ENCODE results near the gene MRRF.
"Not testable (repeated sequence)": the region's sequence is repeated elsewhere in the genome, so short reads cannot be mapped to it uniquely, and the experiment has no call there.

The MRRF gene

DNA sequence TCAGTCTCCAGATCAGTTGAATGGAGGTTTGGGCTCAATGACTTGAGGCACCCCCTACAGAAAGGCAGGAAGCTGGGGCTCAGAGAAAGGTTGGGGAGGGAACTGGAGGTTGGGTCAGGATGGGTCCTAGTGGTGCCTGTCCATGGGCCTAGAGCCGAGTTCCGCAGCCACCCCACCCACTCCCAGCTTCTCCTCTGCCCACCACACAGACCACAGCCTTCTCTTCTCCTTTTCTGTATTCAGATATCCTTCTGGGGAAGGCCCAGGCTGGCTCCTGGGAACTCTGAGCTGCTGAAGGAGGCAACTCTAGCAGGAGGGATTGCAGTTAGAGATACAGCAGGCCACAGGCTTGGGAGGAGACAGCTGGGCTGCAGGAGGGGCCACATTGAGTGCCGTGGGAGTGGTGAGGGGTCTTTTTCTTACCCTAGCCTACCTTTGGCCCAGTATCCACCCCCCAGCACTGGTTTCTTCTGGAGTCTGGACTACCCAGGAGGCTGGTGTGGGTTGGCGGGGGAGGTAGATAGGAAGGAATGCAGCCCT, 90.7 kb downstream of the MRRF start:
- DNase-seq (ENCODE audit: low read depth in 2 of 2): no peak

DNA sequence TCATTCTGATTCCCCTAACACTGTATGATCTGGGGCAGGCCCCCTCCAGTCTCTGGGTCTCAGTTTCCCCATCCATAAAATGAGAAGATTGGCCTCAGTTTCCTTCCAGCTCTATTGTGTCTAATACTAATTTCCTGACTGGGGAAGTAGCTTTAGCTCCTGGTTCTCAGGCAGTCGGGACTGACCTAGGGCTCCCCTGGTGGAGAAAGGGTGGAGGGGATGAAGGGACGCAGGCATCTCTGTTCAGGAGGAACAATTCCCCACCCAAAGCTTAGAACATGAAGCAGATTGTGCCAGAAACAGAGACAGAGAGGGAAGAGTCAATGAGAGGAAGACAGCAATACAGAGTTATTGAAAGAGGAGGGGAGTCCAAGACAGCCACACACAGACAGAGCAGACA, 91.9 kb downstream of the MRRF start:
- no peak for DNase-seq (ENCODE audit: low read depth in 2 of 2)

DNA sequence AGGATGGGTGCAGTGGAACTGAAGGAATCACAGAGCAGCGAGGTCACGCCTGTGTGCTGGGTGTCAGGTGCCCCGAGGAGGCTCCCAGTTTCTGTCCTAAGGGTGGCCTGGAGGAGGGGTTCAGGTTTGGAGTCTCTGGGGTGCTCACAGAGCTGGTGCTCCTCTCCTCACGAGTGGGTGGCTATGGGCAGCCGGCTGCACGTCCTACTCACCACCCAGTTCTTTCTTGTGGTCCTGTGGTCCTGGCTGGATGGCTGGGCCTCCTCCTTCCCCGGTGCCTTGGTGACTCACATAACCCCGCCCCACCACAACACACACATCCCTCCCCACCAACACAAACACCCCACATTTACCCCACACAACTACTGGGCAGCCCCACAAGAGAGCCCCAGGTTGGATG, 96.2 kb downstream of the MRRF start:
- no peak for DNase-seq (ENCODE audit: low read depth in 2 of 2)

DNA sequence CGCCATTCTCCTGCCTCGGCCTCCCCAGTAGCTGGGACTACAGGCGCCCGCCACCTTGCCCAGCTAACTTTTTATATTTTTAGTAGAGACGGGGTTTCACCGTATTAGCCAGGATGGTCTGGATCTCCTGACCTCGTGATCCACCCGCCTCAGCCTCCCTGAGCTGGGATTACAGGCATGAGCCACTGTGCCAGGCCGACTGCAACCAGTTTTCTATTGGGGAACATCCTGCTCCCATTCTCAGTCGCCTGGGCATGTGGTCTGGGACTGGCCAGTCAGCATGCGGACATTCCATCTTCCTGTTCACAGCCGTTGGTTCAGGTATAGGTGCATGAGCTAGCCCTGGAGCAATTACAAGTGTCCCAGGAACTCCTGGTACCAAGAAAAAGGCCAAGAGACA, 98.4 kb downstream of the MRRF start:
- not testable (repeated sequence) for DNase-seq (ENCODE audit: low read depth in 2 of 2)

DNA sequence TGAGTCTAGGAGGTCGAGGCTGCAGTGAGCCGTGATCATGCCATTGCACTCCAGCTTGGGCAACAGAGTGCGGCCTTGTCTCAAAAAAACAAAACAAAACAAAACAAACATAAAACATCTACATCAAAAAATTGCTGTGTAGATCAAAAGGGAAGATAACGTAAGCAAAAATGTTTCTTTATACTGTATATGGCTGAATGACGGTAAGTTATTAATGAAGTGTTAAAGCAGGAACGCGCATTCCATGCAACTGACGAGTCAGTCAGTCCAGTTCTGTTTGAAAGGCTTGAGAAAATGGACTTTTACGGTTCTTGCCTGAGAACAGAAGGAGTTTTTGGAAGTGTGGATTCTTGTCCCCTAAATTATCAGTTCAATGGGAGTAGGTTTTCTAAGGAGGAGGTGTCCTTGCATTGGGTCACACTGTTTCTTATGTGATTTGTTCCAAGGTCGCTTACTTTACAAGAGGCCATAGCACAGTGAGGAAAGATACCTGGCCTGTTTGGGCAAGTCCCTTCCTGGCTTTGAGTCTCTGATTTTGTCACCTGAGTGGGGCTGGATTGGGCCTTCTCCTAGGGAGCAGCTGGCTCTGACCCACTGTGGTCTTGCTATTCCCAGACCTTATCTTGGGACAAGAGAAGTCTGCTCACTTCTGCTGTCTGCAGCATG, 99.6 kb downstream of the MRRF start:
- no peak for DNase-seq (ENCODE audit: low read depth in 2 of 2)

DNA sequence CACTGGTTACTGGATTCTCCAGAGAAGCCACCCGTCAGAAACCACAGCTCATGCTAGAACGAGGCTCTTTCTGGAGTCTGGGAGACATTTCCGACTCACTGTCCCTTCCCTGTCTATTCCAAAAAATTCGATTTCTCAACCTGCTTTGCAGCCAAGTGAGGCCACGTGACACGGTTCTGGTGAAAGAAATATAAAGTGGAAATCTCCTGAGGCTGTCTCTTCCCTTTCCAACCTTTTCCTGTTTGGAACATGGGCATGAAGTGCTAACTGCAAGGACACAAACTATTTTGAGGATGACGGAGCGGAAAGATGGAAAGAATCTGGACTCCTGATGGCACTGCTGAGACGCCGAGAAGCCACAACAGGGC, 100.1 kb downstream of the MRRF start:
- no peak for DNase-seq (ENCODE audit: low read depth in 2 of 2)

DNA sequence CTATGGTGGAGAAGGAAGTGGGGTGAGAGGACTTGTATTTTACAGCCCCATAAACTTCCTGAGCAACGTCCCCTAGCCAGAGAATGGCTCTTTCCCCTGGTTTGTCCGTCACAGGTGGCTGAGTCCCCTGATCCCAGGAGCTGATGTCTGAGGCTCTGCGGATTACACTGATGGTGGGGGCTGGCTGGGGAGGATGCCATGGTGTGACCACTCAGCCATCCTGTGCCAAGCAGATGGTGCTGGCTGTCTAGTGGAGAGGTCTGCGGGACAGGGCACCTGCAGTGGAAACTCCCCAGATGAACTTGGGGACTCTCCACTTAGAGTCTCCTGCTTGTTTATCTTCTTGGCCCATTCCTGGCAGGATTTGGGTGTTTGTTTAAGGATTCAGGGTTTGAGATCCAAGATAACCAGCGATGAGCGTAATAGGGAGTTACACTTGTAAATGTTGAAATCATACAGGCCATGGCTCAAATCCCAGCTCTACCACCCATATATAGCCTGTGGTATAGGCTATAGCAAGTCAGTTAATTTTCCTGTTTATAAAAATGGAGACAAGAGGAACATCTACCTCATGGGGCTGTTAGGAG, 101.5 kb downstream of the MRRF start:
- no peak for DNase-seq (ENCODE audit: low read depth in 2 of 2)

DNA sequence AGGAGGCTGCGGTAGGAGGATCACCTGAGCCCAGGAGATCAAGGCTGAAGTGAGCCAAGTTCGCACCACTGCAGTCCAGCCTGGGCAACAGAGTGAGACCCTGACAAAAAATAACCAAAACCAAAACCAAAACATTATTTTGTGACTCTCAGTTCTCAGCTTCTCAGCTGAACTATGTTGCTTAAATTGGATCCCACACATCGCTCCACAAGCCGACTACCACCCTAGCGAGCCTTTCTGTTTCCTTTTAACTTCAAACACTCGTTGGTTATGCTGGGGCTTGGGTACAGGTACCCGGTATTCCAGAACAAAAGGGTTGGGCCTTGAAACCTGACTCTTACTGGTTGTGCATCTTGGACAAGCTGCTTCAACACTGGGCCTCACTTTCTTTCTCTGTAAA, 102.4 kb downstream of the MRRF start:
- no peak for DNase-seq (ENCODE audit: low read depth in 2 of 2)

DNA sequence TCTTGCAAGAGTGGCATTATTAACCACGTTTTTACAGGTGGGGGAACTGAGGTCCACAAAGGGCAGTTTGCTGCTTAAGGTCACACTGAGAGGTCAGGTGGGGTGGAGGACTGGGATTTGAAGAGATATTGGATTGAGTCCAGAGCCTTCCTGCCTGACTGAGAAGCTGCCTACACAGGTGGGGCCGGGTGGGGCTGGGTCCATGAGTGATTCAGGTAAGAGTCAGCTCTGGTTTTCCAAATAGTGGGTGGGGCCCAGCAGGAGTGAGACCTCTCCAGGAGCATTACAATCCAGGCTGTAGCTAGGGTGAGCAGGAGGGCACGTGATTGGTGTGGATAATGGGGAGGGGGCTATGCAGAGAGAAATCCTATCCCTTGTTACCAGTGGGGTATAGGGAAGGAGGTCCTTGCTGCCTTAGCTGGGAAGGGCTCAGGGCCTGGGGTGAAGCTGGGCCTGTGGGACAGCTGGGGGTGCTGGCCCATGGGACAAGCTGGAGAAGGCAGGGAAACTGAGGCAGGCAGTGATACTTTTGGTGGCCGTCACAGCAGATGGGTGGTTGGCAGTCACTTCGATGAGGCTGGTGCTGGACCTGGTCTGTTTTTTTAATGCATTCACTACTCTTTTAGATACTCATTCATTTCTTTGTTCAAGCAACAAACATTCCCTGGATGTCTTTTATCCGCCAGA, 103.2 kb downstream of the MRRF start:
- DNase-seq (ENCODE audit: low read depth in 2 of 2): no peak

DNA sequence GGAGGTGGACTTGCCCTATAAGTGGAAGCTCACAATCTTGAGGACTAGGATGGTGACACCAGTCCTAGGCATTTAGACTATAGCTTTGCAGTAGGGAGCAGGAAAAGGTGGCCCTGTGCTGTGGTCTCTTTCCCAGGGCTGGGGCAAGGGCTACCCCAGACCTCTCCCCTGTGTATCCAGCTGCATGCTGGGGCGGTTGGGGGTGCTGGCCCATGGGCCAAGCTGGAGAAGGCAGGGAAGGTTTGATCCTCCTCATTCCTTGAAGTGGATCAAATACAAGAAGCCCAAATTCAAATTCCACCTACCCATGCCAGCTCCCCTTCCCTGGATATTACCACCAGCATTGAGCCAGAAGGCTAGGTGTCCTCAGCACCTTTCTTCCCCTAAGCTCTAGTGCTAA, 104.0 kb downstream of the MRRF start:
- no peak for DNase-seq (ENCODE audit: low read depth in 2 of 2)

DNA sequence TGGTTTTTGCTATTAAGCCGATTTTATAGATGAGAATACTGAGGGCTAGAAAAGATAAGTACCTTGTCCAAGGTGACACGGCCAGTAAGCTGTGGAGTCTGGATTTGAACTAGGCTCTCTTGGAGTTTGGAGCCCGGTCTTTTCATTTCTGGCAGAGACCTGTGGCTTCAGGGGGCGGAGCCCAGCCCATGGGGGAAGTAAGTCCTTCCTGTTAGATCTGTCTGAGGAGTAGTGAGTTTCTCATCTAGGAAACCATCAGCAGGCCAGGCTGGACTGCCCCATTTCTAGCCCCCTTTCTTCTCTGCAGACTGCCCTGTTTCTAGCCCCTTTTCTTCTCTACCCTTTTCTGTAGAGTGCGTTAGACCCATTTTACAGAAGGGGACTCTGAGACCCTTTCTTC, 105.6 kb downstream of the MRRF start:
- no peak for DNase-seq (ENCODE audit: low read depth in 2 of 2)

DNA sequence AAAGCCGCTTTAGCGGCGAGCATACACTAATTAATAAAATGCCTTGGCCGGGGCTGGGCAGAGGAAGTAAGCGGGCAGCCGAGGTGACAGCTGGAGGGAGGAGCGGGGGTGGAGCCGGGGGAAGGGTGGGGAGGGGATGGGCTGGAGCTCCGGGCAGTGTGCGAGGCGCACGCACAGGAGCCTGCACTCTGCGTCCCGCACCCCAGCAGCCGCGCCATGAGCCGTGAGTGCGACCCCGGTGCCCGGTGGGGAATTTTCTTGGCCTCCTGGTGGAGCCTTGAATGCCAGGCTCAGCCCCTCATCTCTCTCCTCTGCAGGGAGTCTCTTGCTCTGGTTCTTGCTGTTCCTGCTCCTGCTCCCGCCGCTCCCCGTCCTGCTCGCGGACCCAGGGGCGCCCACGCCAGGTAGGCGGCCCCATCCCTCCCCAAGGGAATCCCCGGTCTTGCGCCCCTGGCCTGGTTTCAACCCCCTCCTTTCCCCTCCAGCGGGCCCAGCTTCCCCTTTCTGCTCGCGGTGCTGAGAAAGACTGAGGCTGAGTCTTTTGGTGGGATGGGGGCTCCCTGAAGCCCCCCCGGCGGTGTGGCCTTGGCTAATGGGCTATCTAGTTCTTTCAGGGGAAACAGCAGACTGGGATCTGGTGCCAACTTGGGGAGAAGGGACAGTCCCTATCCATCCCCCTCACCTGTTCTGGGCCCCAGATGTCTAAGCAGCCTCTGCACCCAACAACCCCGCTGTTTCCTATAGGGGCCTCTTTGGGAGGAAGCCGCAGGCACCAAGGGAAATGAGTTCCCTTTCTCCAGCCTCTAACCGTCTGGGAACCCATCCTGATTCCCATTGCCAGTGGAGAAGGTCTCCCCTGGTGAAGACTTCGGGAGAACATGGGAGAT, 106.4 kb downstream of the MRRF start, which contains the start of gene PTGS1:
Gene PTGS1 (plus strand): TSS at position 156 of the 887 bp plus-strand sequence. CDS start 61 bp downstream, at position 217.
- no peak for DNase-seq (ENCODE audit: low read depth in 2 of 2)

DNA sequence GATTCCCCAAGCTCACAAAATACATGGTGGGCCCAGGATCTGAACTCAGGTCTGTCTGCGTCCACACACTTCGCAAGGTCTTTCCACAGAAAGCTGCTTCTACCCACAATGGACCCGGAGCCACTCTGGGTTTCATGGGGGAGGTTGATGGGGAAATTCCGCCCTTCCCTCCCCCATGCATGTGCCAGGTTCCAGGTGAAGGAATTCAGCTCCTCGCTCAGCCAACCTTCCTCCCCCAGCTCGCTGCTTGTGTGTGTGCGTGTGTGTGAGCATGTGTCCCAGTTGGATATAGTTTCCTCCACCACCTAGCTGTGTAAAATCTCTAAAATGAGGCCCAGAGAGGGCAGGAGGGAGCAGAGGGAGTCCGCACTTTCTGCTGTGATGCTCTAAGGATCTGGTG, 107.2 kb downstream of the MRRF start:
- DNase-seq (ENCODE audit: low read depth in 2 of 2): no peak

DNA sequence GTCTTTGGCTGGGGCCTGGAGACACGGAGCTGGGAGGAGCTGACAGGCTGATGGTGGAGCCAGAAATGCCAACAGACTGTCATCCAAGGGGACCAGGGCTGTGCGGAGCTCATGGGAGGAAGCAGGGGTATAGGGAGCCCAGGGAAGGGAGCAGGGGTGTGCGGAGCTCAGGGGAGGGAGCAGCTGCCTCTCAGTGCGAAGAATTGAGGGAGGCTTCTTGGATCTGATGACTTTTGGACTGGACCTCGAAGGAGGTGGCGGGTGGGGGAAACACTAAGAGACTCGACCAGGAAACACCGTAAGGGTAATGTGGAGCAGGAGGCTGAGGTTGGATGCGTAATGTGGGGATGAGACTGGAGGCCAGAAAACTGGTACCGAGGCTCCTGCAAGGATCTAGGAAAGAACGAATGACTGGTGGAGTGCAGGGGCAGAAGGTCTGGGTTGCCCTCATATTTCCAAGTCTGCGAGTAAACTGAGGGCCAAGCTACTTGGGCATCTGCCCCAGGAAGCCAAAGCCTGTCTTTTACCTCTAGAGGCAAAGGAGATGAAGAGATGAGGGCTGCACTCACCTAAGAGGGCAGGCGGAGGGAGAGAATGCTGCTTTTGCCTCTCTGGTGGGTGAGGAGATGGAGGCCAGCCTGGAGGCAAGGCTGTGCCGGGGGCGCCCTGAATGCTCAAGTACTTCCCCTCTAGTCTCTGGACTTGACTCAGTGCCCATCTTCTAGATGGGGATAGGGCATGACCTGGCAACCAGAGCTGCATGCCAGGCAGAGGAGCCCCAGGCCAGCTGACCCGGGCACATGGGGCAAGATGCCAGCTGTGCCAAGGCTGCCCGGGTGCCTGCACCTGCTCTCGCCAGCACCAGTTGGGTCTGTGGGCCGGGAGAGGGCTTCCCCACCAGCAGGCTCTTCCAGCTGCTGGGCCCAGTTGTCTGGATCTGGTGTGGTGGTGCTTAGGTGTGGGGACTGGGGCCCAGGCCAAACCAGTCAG, 108.5 kb downstream of the MRRF start:
- no peak for DNase-seq (ENCODE audit: low read depth in 2 of 2)

DNA sequence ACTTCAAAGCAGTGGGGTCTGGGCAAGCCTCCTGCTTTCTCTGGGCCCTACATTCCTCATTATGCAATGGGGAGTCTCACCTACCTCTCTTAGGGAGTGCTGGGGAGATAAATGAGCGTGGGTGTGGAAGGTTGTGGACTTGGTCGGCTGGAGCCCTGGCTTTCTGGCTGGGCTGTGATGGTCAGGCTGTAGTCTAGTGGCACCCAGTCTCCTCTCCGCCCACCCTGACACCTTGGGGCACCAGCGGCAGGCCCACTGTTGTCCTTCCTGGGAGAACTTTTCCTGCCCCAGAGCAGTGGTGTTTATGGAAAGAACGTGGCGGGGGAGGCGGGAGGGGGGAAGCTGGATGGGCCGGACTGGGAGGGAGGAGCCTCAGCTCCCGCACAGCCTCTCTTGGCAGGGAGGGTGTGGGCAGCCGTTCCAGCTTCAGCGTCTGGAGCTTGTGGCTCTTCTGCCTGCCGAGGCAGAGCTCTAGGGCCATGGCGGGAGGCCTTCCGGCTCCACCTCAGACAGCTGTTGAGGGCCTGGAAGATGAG, 110.3 kb downstream of the MRRF start:
- no peak for DNase-seq (ENCODE audit: low read depth in 2 of 2)

DNA sequence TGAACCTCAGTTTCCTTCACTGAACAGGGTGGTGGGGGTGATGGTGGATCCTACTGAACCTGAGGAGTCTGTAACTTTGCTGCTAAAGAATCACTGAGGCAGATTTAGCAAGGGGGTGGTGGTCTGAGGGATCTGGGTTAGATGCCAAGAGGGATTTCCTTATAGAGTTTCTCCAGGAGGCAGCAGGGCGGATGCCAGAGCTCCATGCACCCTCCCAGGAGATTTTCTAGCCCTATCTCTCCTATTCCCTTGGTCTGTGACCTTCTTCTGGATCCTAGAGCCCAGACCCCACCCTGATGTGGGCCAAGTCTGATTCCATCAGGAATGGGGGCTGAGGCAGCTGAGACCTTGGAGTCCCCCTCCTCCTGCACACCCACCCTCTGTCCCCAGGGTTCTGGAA, 112.1 kb downstream of the MRRF start:
- no peak for DNase-seq (ENCODE audit: low read depth in 2 of 2)

DNA sequence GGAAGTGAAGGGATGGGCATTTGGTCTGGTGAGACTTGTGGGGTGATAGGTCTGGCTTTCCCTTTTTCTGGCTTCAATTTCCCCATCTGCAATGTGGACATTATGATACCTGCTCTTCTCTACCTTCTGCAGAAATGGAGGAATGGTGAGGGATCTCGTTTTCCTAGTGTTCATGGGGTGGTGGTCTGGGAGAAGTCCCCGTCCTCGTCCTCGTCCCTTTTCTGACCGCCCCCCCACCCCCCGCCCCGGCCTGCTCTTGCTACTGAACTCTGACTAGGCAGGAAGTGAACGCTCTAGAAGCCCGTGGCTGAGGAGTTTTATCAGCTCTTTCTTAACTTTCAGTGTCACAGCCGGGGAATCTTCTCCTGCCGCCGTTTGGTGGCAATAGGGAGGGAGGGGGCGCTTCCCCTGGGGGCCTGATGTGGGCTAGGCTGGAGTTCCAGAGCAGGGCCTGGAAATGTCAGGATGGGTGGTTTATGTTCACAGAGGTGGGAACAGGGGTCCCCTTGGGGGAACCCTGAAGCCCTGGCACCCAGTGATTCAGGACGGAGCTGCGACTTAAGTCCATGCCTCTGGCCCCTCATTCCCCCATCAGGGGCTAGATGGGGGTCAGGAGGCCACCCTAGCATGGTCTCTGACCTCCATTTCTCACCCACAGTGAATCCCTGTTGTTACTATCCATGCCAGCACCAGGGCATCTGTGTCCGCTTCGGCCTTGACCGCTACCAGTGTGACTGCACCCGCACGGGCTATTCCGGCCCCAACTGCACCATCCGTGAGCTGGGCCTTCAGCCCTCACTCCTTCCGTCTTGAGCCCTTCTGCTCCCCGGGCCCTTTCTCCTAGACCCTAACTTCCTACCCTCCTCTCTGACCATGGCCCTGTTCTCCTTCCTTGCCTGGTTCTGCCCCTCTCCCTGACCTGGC, 112.8 kb downstream of the MRRF start:
- DNase-seq (ENCODE audit: low read depth in 2 of 2): no peak

DNA sequence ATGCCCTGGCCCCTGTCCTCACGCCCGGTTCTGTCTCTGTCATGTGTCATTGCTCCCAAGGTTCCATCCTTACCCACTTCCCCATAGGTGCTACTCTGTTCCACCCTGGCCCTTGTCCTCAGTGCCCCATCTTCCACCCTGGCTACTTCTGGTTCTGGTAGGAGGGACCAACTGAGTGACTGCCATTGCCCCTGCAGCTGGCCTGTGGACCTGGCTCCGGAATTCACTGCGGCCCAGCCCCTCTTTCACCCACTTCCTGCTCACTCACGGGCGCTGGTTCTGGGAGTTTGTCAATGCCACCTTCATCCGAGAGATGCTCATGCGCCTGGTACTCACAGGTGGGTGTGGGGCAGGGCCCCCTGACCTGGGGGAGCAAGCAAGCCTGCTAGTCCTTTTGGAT, 113.6 kb downstream of the MRRF start:
- DNase-seq (ENCODE audit: low read depth in 2 of 2): no peak

DNA sequence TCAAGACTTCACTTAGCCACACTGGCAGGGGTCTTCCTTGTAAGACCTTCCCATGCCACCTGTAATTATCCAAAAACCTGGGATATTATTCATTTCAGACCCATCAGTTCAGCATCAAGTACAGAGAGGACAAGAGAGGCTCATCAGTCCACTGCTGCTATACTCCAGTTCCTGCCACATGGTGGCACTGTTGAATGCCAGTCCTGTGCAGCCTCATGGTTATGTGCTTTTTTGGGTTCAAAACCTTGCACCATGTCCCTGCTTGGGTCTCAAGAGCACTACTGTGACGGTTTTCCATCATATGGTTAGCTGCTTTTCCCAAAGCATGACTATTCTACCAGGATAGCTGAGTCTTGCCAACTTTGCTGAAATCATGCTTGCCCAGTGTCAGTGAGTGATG, 114.7 kb downstream of the MRRF start:
- DNase-seq (ENCODE audit: low read depth in 2 of 2): no peak

All from stimulated activated CD4-positive, alpha-beta T cell treated with anti-CD3 and anti-CD28 coated beads, Interleukin-15, amount 100 ng/mL, for 48 hours (primary cell).